Measurements from ENCODE around the gene HS3ST2. TPM values are rescaled to one million over a fixed set of nuclear protein-coding genes. Genes with fewer than 3 reads are reported as not detected.

Gene HS3ST2
- total RNA-seq, 5 donors from 2014 or later (not counting 1 experiment from before 2014, with no cell fraction given), result not detected

GRCh38 chr16:22861580-22861979 is 47.6 kb downstream of the HS3ST2 start:
- DNase-seq (no peak), ATAC-seq (replicated peaks in 1 of 4) (no peak)
- 65% methylated on average over 2 of the region's 3 CpGs for WGBS (ENCODE audit: insufficient coverage)
- H3K27me3 Mint-ChIP-seq, result peaks cover 16 to 32% of the 10 kb centered on the region in 2 donors
- Histone ChIP-seq H3K4me1 (ENCODE audit: control insufficient read depth in 1 of 2, extremely low read depth in 1 of 2, insufficient read depth in 2 of 2, low read length in 2 of 2) (no peaks in the 10 kb centered on the region), H3K4me3 (ENCODE audit: control insufficient read depth in 1 of 2, extremely low read depth in 1 of 2, low read length in 1 of 2) (no peak overlapping the region), H3K27ac (ENCODE audit: low read length) (no peak overlapping the region), H3K27me3 (replicated peaks in 1 of 2; ENCODE audit: control insufficient read depth in 2 of 2, extremely low read depth in 1 of 2, insufficient read depth in 2 of 2, low read length in 1 of 2) (peaks cover 0 to 20% of the 10 kb centered on the region in 2 experiments), H3K9me3 (no peaks in the 10 kb centered on the region), H3K36me3 (ENCODE audit: control insufficient read depth in 2 of 2, extremely low read depth in 1 of 2, insufficient read depth in 1 of 2, low read length in 1 of 2) (no peaks in the 10 kb centered on the region)
- H3K27ac Mint-ChIP-seq, result no peak overlapping the region
- no peaks in the 10 kb centered on the region for H3K36me3 Mint-ChIP-seq
- H3K4me1 Mint-ChIP-seq, result no peaks in the 10 kb centered on the region
- no peak overlapping the region for H3K4me3 Mint-ChIP-seq
- H3K9me3 Mint-ChIP-seq, result no peaks in the 10 kb centered on the region
- ChIA-PET POLR2A (interaction anchor here in 1 of 2 donors (0.6 kb wide), 1 partner anchor 1645 kb away, joined by 5 read pairs; no protein-coding TSS in a partner anchor), CTCF (no interaction called here)

GRCh38 chr16:22862046-22862445 is 48.1 kb downstream of the HS3ST2 start:
- Histone ChIP-seq H3K27ac (ENCODE audit: low read length) (no peak overlapping the region), H3K36me3 (ENCODE audit: control insufficient read depth in 2 of 2, extremely low read depth in 1 of 2, insufficient read depth in 1 of 2, low read length in 1 of 2) (no peaks in the 10 kb centered on the region), H3K4me1 (ENCODE audit: control insufficient read depth in 1 of 2, extremely low read depth in 1 of 2, insufficient read depth in 2 of 2, low read length in 2 of 2) (no peaks in the 10 kb centered on the region), H3K9me3 (no peaks in the 10 kb centered on the region), H3K27me3 (replicated peaks in 1 of 2; ENCODE audit: control insufficient read depth in 2 of 2, extremely low read depth in 1 of 2, insufficient read depth in 2 of 2, low read length in 1 of 2) (peaks cover 0 to 20% of the 10 kb centered on the region in 2 experiments), H3K4me3 (ENCODE audit: control insufficient read depth in 1 of 2, extremely low read depth in 1 of 2, low read length in 1 of 2) (no peak overlapping the region)
- DNase-seq (no peak), ATAC-seq (replicated peaks in 1 of 4) (no peak)
- Mint-ChIP-seq H3K4me1 (no peaks in the 10 kb centered on the region), H3K27me3 (peaks cover 16 to 32% of the 10 kb centered on the region in 2 donors), H3K27ac (no peak overlapping the region), H3K4me3 (no peak overlapping the region), H3K9me3 (no peaks in the 10 kb centered on the region), H3K36me3 (no peaks in the 10 kb centered on the region)
- CTCF ChIA-PET, result no interaction called here
- POLR2A ChIA-PET, result interaction anchor here in 1 of 2 donors (0.6 kb wide), 1 partner anchor 1645 kb away, joined by 5 read pairs; no protein-coding TSS in a partner anchor

DNA sequence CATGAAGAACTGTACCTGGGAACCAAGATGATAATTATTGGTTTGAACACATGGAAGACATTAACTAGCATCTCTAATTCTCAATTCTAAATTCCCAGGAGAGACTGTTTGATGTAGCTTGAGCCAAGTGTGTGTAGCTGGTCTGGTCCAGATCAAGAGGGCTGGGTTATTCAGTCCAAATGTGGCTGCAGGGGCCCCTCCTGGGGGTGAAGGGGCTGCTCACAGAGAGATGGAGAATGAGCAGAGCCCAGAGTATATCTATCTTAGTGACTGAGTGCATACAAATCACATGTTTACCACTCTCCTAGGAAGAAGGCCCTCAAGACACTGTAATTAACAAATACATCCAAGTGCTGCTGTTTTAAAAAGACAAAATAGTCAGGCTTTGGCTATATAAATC is 50.4 kb downstream of the HS3ST2 start:
- Mint-ChIP-seq H3K27ac (no peak overlapping the region), H3K36me3 (no peaks in the 10 kb centered on the region), H3K9me3 (no peaks in the 10 kb centered on the region), H3K4me1 (no peaks in the 10 kb centered on the region), H3K4me3 (no peak overlapping the region), H3K27me3 (peaks cover 15 to 32% of the 10 kb centered on the region in 2 donors)
- H3K9me3 ChIP-seq, result no peaks in the 10 kb centered on the region
- no peak overlapping the region for H3K27ac ChIP-seq (ENCODE audit: low read length)
- DNase-seq, result no peak
- H3K36me3 ChIP-seq (ENCODE audit: control insufficient read depth in 2 of 2, extremely low read depth in 1 of 2, insufficient read depth in 1 of 2, low read length in 1 of 2), result no peaks in the 10 kb centered on the region
- no peak overlapping the region for H3K4me3 ChIP-seq (ENCODE audit: control insufficient read depth in 1 of 2, extremely low read depth in 1 of 2, low read length in 1 of 2)
- CTCF ChIA-PET, result no interaction called here
- POLR2A ChIA-PET, result interaction anchor here in 1 of 2 donors (0.6 kb wide), 1 partner anchor 54 kb away, joined by 5 read pairs; no protein-coding TSS in a partner anchor
- no peak for ATAC-seq (replicated peaks in 1 of 4)
- peaks cover 0 to 20% of the 10 kb centered on the region in 2 experiments for H3K27me3 ChIP-seq (replicated peaks in 1 of 2; ENCODE audit: control insufficient read depth in 2 of 2, extremely low read depth in 1 of 2, insufficient read depth in 2 of 2, low read length in 1 of 2)
- H3K4me1 ChIP-seq (ENCODE audit: control insufficient read depth in 1 of 2, extremely low read depth in 1 of 2, insufficient read depth in 2 of 2, low read length in 2 of 2), result no peaks in the 10 kb centered on the region

DNA sequence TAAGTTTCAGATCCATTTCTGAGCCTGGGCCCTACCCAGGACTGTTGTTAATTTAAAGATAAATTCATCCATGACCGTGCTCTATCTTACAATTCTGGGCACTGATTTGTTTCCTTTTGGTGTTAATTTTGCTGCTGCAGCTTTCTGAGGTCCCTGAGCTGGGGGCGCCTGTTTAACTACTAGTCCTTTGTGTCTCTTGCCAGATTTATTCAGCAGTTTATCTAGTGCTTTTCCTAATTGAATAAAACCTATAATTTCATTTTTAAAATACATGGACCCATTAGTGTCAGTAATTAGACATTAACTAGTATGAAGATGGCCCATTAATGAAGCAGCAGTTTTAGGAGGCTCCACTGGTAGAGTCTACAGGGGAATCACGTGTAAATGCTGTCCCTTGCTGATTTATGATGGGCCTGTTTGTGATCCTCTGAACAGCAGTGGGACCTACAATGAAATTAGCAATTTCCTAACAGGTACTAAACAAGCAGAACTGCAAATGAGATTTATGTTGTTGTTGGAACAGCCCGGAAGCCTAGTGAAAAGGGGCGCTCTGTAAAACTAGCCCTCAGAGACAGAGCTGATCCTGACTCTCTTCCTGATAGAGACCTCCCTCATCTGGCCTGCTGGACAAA is 54.7 kb downstream of the HS3ST2 start:
- Histone ChIP-seq H3K9me3 (no peaks in the 10 kb centered on the region), H3K27me3 (replicated peaks in 1 of 2; ENCODE audit: control insufficient read depth in 2 of 2, extremely low read depth in 1 of 2, insufficient read depth in 2 of 2, low read length in 1 of 2) (peaks cover 0 to 9% of the 10 kb centered on the region in 2 experiments), H3K36me3 (ENCODE audit: control insufficient read depth in 2 of 2, extremely low read depth in 1 of 2, insufficient read depth in 1 of 2, low read length in 1 of 2) (no peaks in the 10 kb centered on the region), H3K4me3 (ENCODE audit: control insufficient read depth in 1 of 2, extremely low read depth in 1 of 2, low read length in 1 of 2) (no peak overlapping the region), H3K27ac (ENCODE audit: low read length) (no peak overlapping the region), H3K4me1 (ENCODE audit: control insufficient read depth in 1 of 2, extremely low read depth in 1 of 2, insufficient read depth in 2 of 2, low read length in 2 of 2) (no peaks in the 10 kb centered on the region)
- Mint-ChIP-seq H3K9me3 (no peaks in the 10 kb centered on the region), H3K27me3 (peaks cover 17% of the 10 kb centered on the region in 2 donors), H3K4me3 (no peak overlapping the region), H3K4me1 (no peaks in the 10 kb centered on the region), H3K27ac (no peak overlapping the region), H3K36me3 (no peaks in the 10 kb centered on the region)
- DNase-seq, result no peak
- no peak for ATAC-seq (replicated peaks in 1 of 4)
- ChIA-PET CTCF (no interaction called here), POLR2A (no interaction called here)
- 88% methylated on average over 2 of the region's 5 CpGs for WGBS (ENCODE audit: insufficient coverage)

- Mint-ChIP-seq H3K4me3 (no peak overlapping the region), H3K27ac (no peak overlapping the region), H3K9me3 (no peaks in the 10 kb centered on the region), H3K27me3 (peaks cover 12 to 19% of the 10 kb centered on the region in 2 donors), H3K4me1 (no peaks in the 10 kb centered on the region), H3K36me3 (no peaks in the 10 kb centered on the region)
- Histone ChIP-seq H3K4me1 (ENCODE audit: control insufficient read depth in 1 of 2, extremely low read depth in 1 of 2, insufficient read depth in 2 of 2, low read length in 2 of 2) (no peaks in the 10 kb centered on the region), H3K27me3 (replicated peaks in 1 of 2; ENCODE audit: control insufficient read depth in 2 of 2, extremely low read depth in 1 of 2, insufficient read depth in 2 of 2, low read length in 1 of 2) (peaks cover 0 to 11% of the 10 kb centered on the region in 2 experiments), H3K27ac (ENCODE audit: low read length) (no peak overlapping the region), H3K9me3 (no peaks in the 10 kb centered on the region), H3K4me3 (ENCODE audit: control insufficient read depth in 1 of 2, extremely low read depth in 1 of 2, low read length in 1 of 2) (no peak overlapping the region), H3K36me3 (ENCODE audit: control insufficient read depth in 2 of 2, extremely low read depth in 1 of 2, insufficient read depth in 1 of 2, low read length in 1 of 2) (no peaks in the 10 kb centered on the region)
- ChIA-PET POLR2A (no interaction called here), CTCF (no interaction called here)
- no peak for DNase-seq
- ATAC-seq (replicated peaks in 1 of 4), result no peak
- 54% methylated on average over 2 of the region's 4 CpGs for WGBS (ENCODE audit: insufficient coverage)
Observed at GRCh38 chr16:22871861-22872260, 57.9 kb downstream of the HS3ST2 start.

DNA sequence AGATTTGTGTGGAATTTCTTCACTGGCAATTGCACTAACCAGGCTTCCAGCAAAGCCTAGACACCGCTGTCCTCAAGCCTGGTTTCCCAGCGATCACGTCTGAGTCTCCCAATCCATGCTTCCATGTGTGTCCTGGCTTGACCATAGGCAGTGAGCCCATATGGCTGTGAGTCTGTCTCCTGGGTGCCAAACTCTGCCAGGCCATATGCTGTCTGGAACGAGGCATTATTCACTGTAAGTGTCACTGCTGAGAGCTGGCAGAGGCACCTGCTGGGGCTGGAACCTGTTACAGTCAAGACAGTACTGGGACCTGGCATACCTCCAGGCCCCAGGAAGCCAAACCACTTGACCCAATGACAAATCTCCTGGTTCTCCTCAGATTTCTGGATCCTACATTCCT is 60.4 kb downstream of the HS3ST2 start:
- H3K27ac Mint-ChIP-seq, result no peak overlapping the region
- Histone ChIP-seq H3K4me1 (ENCODE audit: control insufficient read depth in 1 of 2, extremely low read depth in 1 of 2, insufficient read depth in 2 of 2, low read length in 2 of 2) (no peaks in the 10 kb centered on the region), H3K27me3 (replicated peaks in 1 of 2; ENCODE audit: control insufficient read depth in 2 of 2, extremely low read depth in 1 of 2, insufficient read depth in 2 of 2, low read length in 1 of 2) (peaks cover 0 to 16% of the 10 kb centered on the region in 2 experiments), H3K4me3 (ENCODE audit: control insufficient read depth in 1 of 2, extremely low read depth in 1 of 2, low read length in 1 of 2) (no peak overlapping the region), H3K27ac (ENCODE audit: low read length) (no peak overlapping the region), H3K36me3 (ENCODE audit: control insufficient read depth in 2 of 2, extremely low read depth in 1 of 2, insufficient read depth in 1 of 2, low read length in 1 of 2) (no peaks in the 10 kb centered on the region), H3K9me3 (no peaks in the 10 kb centered on the region)
- H3K4me1 Mint-ChIP-seq, result no peaks in the 10 kb centered on the region
- H3K9me3 Mint-ChIP-seq, result no peaks in the 10 kb centered on the region
- H3K27me3 Mint-ChIP-seq, result peaks cover 18 to 38% of the 10 kb centered on the region in 2 donors
- DNase-seq, result no peak
- POLR2A ChIA-PET, result no interaction called here
- H3K36me3 Mint-ChIP-seq, result no peaks in the 10 kb centered on the region
- H3K4me3 Mint-ChIP-seq, result no peak overlapping the region
- 88% methylated on average over 4 of the region's 4 CpGs for WGBS (ENCODE audit: insufficient coverage)
- ATAC-seq (replicated peaks in 1 of 4), result no peak
- CTCF ChIA-PET, result no interaction called here

DNA sequence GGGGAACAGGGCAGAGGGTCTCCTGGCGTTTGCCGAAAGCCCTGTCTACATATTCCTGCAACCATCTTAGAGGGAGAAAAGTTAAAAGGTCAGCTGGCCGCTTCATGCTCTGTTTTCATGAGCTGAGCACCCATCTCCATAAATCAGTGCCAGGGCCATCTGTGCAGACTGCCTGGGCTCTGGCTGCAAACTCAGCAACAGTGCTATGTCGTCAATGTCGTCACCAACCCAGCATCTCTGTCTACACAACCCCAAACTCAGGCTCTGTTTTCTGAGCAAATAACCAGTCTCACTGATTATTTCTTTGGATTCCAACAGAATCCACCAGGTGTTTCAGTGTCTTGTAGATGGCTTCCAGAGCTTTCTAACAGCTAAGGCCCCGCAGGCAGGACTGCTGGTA is 65.0 kb downstream of the HS3ST2 start:
- Histone ChIP-seq H3K4me1 (ENCODE audit: control insufficient read depth in 1 of 2, extremely low read depth in 1 of 2, insufficient read depth in 2 of 2, low read length in 2 of 2) (no peaks in the 10 kb centered on the region), H3K36me3 (ENCODE audit: control insufficient read depth in 2 of 2, extremely low read depth in 1 of 2, insufficient read depth in 1 of 2, low read length in 1 of 2) (no peaks in the 10 kb centered on the region), H3K27me3 (replicated peaks in 1 of 2; ENCODE audit: control insufficient read depth in 2 of 2, extremely low read depth in 1 of 2, insufficient read depth in 2 of 2, low read length in 1 of 2) (peaks cover 0 to 14% of the 10 kb centered on the region in 2 experiments), H3K27ac (ENCODE audit: low read length) (no peak overlapping the region), H3K4me3 (ENCODE audit: control insufficient read depth in 1 of 2, extremely low read depth in 1 of 2, low read length in 1 of 2) (no peak overlapping the region), H3K9me3 (no peaks in the 10 kb centered on the region)
- Mint-ChIP-seq H3K27me3 (peaks cover 6 to 40% of the 10 kb centered on the region in 2 donors), H3K9me3 (no peaks in the 10 kb centered on the region), H3K4me3 (no peak overlapping the region), H3K27ac (no peak overlapping the region), H3K36me3 (no peaks in the 10 kb centered on the region), H3K4me1 (no peaks in the 10 kb centered on the region)
- ChIA-PET CTCF (no interaction called here), POLR2A (no interaction called here)
- DNase-seq, result no peak
- 84% methylated on average over 4 of the region's 6 CpGs for WGBS (ENCODE audit: insufficient coverage)
- no peak for ATAC-seq (replicated peaks in 1 of 4)

All from T-cell (primary cell).